AG09309 (cell line): ENCODE results near the gene CEACAM19.
"Not testable (repeated sequence)": the region's sequence is repeated elsewhere in the genome, so short reads cannot be mapped to it uniquely, and the experiment has no call there.

ENCODE experiments used
- DNase-seq: peaks from one replicate; pipeline ENCODE4 v3.0.0-alpha.2; 2010; ENCODE audit warnings: low read depth
- H3K4me3 ChIP-seq: 2 replicates; pipeline ENCODE4 v1.5.1; 2011; ENCODE audit warnings: mild to moderate bottlenecking, low read depth, low read length, moderate library complexity; ENCODE audit not compliant: control insufficient read depth
- CTCF ChIP-seq: IDR thresholded peaks from 2 replicates; pipeline ENCODE4 v1.5.1; 2011; ENCODE audit warnings: mild to moderate bottlenecking, low read depth, low read length, inconsistent platforms; ENCODE audit not compliant: insufficient read depth, control insufficient read depth; ENCODE audit errors: missing control alignments

CEACAM19 gene

GRCh38 chr19:44718441-44719261, 47.4 kb downstream of the CEACAM19 start:
- no peak for TF ChIP-seq CTCF
- H3K4me3 ChIP-seq = no peak overlapping the region
- DNase-seq = no peak

DNA sequence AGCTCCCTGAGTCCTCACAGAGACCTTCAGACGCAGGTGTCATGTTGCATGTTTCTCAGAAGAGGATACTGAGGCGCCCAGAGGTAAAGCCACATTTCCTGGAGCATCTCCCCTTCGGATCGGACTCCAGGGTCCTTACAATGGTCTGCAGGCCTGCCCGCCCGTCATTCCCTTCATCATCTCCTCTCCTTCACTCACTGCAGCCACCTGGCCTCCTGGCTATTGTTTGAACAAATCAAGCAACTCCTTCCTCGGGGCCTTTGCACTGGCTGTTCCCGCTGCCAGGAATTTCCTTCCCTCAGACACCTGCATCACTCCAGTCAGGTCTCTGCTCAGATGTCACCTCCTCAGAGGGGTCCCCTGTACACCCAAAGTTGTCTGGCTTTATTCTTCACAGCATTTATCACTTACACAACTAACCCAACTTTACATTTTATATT, 48.0 kb downstream of the CEACAM19 start:
- no peak for TF ChIP-seq CTCF
- H3K4me3 ChIP-seq = no peak overlapping the region
- no peak for DNase-seq

- H3K4me3 ChIP-seq, DNase-seq: not testable (repeated sequence)
Observed at GRCh38 chr19:44720396-44720795, 49.1 kb downstream of the CEACAM19 start.

DNA sequence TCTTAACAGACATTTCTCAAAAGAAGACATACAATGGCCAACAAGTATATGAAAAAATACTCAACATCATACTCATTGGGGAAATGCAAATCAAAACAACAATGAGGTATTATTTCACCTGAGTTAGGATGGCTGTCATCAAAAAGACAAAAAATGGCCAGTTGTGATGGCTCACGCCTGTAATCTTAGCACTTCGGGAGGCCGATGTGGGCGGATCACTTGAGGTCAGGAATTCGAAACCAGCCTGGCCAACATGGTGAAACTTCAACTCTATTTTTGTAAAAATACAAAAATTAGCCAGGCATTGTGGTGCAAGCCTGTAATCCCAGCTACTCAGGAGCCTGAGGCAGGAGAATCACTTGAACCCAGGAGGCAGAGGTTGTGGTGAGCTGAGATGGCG, 49.7 kb downstream of the CEACAM19 start:
- no peak for DNase-seq
- TF ChIP-seq CTCF = no peak
- H3K4me3 ChIP-seq = no peak overlapping the region

GRCh38 chr19:44721369-44721768, 50.1 kb downstream of the CEACAM19 start:
- H3K4me3 ChIP-seq, DNase-seq: not testable (repeated sequence)

DNA sequence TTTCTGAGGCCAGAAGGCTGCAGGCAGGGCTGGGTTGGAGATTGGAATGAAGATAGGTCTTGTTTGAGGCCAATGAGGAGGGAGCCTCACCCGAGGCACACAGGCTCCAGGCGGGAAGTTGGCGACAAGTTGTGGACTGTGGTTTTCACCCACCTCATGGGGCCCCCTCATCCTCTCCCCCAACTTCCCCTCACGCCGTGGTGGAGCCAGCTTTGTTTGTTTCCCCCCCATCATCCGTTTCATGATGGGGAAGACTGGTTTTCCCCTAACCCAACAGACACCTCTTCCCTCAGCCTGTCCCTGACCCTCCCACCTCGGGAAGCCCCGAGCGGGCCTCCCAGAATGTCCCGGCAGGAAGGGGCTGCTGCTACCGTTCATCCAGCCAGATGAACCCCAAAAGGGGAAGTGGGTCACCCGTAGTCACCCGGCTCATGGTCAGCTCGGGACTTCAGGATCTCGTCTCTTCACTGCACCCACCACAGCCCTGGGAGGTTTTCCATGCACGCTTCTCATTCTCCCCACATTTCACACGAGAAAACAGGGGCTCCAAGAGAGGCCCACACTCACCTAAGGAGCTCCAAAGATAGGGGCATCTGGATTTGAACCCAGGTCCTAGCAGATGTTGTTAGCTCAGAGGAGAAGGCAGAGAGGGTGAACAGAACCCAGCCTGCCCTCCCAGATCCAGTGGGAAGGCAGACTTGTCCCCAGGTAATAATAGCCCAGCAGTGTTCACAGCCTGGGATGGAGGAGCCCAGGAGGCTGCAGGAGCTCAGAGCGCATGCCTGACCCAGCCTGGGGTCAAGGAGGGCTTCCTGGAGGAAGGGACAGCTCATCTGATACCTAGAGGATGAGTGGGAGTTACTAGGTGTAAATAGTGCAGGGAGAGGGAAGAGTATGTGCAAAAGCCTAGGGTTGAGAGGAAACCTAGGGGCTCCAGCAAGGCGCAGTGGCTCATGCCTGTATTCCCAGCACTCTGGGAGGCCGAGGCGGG, 51.1 kb downstream of the CEACAM19 start:
- TF ChIP-seq CTCF = no peak
- H3K4me3 ChIP-seq = no peak overlapping the region
- no peak for DNase-seq

GRCh38 chr19:44723299-44723951, 52.1 kb downstream of the CEACAM19 start:
- no peak for TF ChIP-seq CTCF
- no peak for DNase-seq
- no peak overlapping the region for H3K4me3 ChIP-seq
